Mucosa of descending colon (tissue), 3 donors: ENCODE measurements around the gene ZNF440. TPM values are rescaled to one million over a fixed set of nuclear protein-coding genes. Genes with fewer than 3 reads are reported as not detected.
"Not testable (repeated sequence)": the region's sequence is repeated elsewhere in the genome, so short reads cannot be mapped to it uniquely, and the experiment has no call there.

Source experiments
- ATAC-seq: fragments of 200-7000 bp; cut with Tn5 transposase; one replicate; pipeline ENCODE4 v1.9.1; 2020; ENCODE audit warnings: mild to moderate bottlenecking, moderate library complexity
- DNase-seq, 3 donors: peaks; one replicate each; pipeline ENCODE4 v3.0.0-alpha.2; 2020
- H3K36me3 ChIP-seq: fragments of 200-600 bp; one replicate; pipeline ENCODE4 v1.8.0; 2021; ENCODE audit warnings: low read depth, mild to moderate bottlenecking
- H3K4me1 ChIP-seq: fragments of 200-600 bp; one replicate; pipeline ENCODE4 v1.8.0; 2021; ENCODE audit warnings: low read depth, mild to moderate bottlenecking
- H3K4me3 ChIP-seq: fragments of 200-600 bp; one replicate; pipeline ENCODE4 v1.8.0; 2021; ENCODE audit warnings: mild to moderate bottlenecking
- H3K9me3 ChIP-seq: fragments of 200-600 bp; one replicate; pipeline ENCODE4 v1.8.0; 2021; ENCODE audit warnings: mild to moderate bottlenecking
- CTCF ChIP-seq: fragments of 200-600 bp; IDR thresholded peaks from one replicate; pipeline ENCODE4 v1.8.0; 2022; ENCODE audit warnings: antibody characterized with exemption, mild to moderate bottlenecking
- intact Hi-C, 2 donors: fragments of 100-400 bp; cut with DNase I in 1 of 2; cut with micrococcal nuclease in 1 of 2; formaldehyde crosslinking; loops; one replicate each; pipeline versions ENCODE4 v1.11.0 to v1.11.1; 2022; cut with DNase I, micrococcal nuclease
- total RNA-seq, 3 donors: library from RNA; stranded (reverse); fragmentation: NEBNext Ultra II Directional in 2 of 3; extraction: Animal tissue kit (Norgen Biotek cat#: 25700) in 2 of 3; gene quantifications; one replicate each; pipeline versions ENCODE4 v1.2.1 to v1.2.4, GENCODE V29; 2021 to 2023
- donor health status: DM: no; HTN: no; CAD: no; lungs with moderate emphysema.
- donor health status: DM: no; HTN: no; CAD: no.
- donor health status: DM: no; HTN: yes; CAD: no.

Gene ZNF440
- total RNA-seq, 3 donors from 2014 or later = 31.9 to 36.9 (median 36.4) TPM

GRCh38 chr19:11873762-11874161, 59.7 kb downstream of the ZNF440 start:
- TF ChIP-seq CTCF = no peak
- peaks cover 33% of the 10 kb centered on the region for H3K9me3 ChIP-seq
- no peaks in the 10 kb centered on the region for H3K4me1 ChIP-seq
- intact Hi-C loops = no loop called here
- H3K4me3 ChIP-seq = no peak overlapping the region
- DNase-seq (no peak), ATAC-seq (no peak)
- no peaks in the 10 kb centered on the region for H3K36me3 ChIP-seq

- intact Hi-C loops = loop anchor here in 1 of 2 donors (10.0 kb wide), 1 partner anchor 265 kb away; the partner anchor contains the start of gene ZNF20
- DNase-seq = peak in 2 of 3 donors; percentile 19 to 37
Measured at GRCh38 chr19:11879687-11880266, 65.7 kb downstream of the ZNF440 start.

GRCh38 chr19:11880598-11880997, 66.5 kb downstream of the ZNF440 start:
- DNase-seq (no peak), ATAC-seq (no peak)
- Histone ChIP-seq H3K4me1 (no peaks in the 10 kb centered on the region), H3K4me3 (no peak overlapping the region), H3K36me3 (no peaks in the 10 kb centered on the region), H3K9me3 (no peaks in the 10 kb centered on the region)
- intact Hi-C loops = loop anchor here in 1 of 2 donors (10.0 kb wide), 1 partner anchor 264 kb away; the partner anchor contains the start of gene ZNF20
- TF ChIP-seq CTCF = no peak

More at GRCh38 chr19:11879687-11880266, 65.7 kb downstream of the ZNF440 start:
- not testable (repeated sequence) for H3K4me3 ChIP-seq, H3K9me3 ChIP-seq, H3K36me3 ChIP-seq, H3K4me1 ChIP-seq
- peak; percentile 47 for ATAC-seq

GRCh38 chr19:11881151-11881800, 67.2 kb downstream of the ZNF440 start:
- peak in 2 of 3 donors; percentile 51 to 88 for DNase-seq
- Histone ChIP-seq H3K4me1 (no peaks in the 10 kb centered on the region), H3K36me3 (no peaks in the 10 kb centered on the region), H3K4me3 (no peak overlapping the region), H3K9me3 (no peaks in the 10 kb centered on the region)
- ATAC-seq = peak; percentile 90
- intact Hi-C loops = loop anchor here in 1 of 2 donors (10.0 kb wide), 1 partner anchor 264 kb away; the partner anchor contains the start of gene ZNF20
- peak; percentile 40 for TF ChIP-seq CTCF

GRCh38 chr19:11882606-11883005, 68.5 kb downstream of the ZNF440 start:
- ATAC-seq = no peak
- Histone ChIP-seq H3K4me1 (no peaks in the 10 kb centered on the region), H3K9me3 (no peaks in the 10 kb centered on the region), H3K36me3 (no peaks in the 10 kb centered on the region), H3K4me3 (no peak overlapping the region)
- intact Hi-C loops = loop anchor here in 1 of 2 donors (10.0 kb wide), 1 partner anchor 262 kb away; the partner anchor contains the start of gene ZNF20
- TF ChIP-seq CTCF = no peak
- no peak for DNase-seq

Other genes with a start within 250 kb of the ZNF440 start
- gene ACP5, start 236.6 kb upstream of the ZNF440 start, total RNA-seq = 10 to 100 TPM; 24.3 to 35.1 (median 24.9) TPM
- gene ZNF627, start 216.8 kb upstream of the ZNF440 start, total RNA-seq = 10 to 100 TPM in 2 of 3 donors, 1 to 10 TPM in 1; 8.7 to 10.9 (median 10.5) TPM
- 10 to 100 TPM; 12.1 to 17.8 (median 13.1) TPM for gene ZNF823, start 75.3 kb upstream of the ZNF440 start, total RNA-seq
- gene ZNF441, start 47.3 kb upstream of the ZNF440 start, total RNA-seq = 1 to 10 TPM; 4.8 to 8.5 (median 4.8) TPM
- 1 to 10 TPM; 1.9 to 4.3 (median 2.8) TPM for gene ZNF491, start 15.8 kb upstream of the ZNF440 start, total RNA-seq
- 10 to 100 TPM in 1 of 3 donors, 1 to 10 TPM in 2; 8.9 to 11.2 (median 9.6) TPM for gene ZNF439, start 34.5 kb downstream of the ZNF440 start, total RNA-seq
- 10 to 100 TPM; 15.7 to 30.5 (median 23.4) TPM for gene ZNF69, start 73.5 kb downstream of the ZNF440 start, total RNA-seq
- gene ZNF700, start 110.8 kb downstream of the ZNF440 start, total RNA-seq = 10 to 100 TPM; 16.3 to 25.2 (median 17.1) TPM
- gene ZNF763, start 150.8 kb downstream of the ZNF440 start, total RNA-seq = 1 to 10 TPM; 4.7 to 8.9 (median 6.7) TPM
- 1 to 10 TPM; 1.8 to 4.7 (median 2.5) TPM for gene ZNF433, start 221.4 kb downstream of the ZNF440 start, total RNA-seq
- under 1 TPM; 0.19 to 0.26 (median 0.22) TPM for gene ZNF878, start 238.7 kb downstream of the ZNF440 start, total RNA-seq